Measurements from ENCODE around the gene DPYSL4.

The DPYSL4 gene

DNA sequence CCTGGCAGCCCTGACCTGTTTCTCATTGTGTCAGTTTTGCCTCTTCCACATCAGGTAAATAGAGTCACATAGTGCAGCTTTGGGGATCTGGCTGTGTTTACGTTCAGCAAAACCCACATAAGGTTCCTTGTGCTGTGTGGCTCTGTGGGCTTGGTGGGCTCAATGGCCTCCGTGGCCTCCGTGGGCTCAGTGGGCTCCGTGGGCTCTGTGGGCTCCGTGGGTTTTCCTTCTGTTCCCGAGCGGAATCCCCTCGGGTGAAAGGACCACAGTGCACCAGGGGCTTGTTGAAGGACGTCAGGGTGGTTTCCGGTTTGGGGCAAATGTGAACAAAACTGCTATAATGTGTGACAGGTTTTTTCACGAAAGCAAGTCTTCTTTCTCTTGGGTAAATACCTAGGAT lies 12.5 kb upstream of the DPYSL4 start:
- Histone ChIP-seq H3F3A (ENCODE audit: control insufficient read depth, insufficient read depth) (no peaks in the 10 kb centered on the region), H3K27ac (ENCODE audit: low read depth, low read length) (no peak overlapping the region), H3K36me3 (ENCODE audit: control insufficient read depth, low read length) (no peaks in the 10 kb centered on the region), H4K20me1 (ENCODE audit: control insufficient read depth, insufficient read depth, low read depth, low read length) (no peaks in the 10 kb centered on the region), H3K4me3 (ENCODE audit: low read length) (no peak overlapping the region), H3K9me3 (ENCODE audit: control insufficient read depth, insufficient read depth, low read length) (peaks cover 9% of the 10 kb centered on the region; the same call in 1 of the 2 replicates), H3K27me3 (ENCODE audit: control insufficient read depth, low read length) (no peaks in the 10 kb centered on the region), H3K4me1 (ENCODE audit: control insufficient read depth, low read length) (no peaks in the 10 kb centered on the region), H3K9me2 (replicated peaks; ENCODE audit: control insufficient read depth, low read length) (no peaks in the 10 kb centered on the region), H3K4me2 (ENCODE audit: low read length) (no peak overlapping the region), H3K79me2 (ENCODE audit: control insufficient read depth, low read length) (no peaks in the 10 kb centered on the region)
- TF ChIP-seq EZH2phosphoT487 (IDR thresholded peaks at IDR 0.05; ENCODE audit: borderline replicate concordance, low read length) = no peak
- TF ChIP-seq, protein P1, sequence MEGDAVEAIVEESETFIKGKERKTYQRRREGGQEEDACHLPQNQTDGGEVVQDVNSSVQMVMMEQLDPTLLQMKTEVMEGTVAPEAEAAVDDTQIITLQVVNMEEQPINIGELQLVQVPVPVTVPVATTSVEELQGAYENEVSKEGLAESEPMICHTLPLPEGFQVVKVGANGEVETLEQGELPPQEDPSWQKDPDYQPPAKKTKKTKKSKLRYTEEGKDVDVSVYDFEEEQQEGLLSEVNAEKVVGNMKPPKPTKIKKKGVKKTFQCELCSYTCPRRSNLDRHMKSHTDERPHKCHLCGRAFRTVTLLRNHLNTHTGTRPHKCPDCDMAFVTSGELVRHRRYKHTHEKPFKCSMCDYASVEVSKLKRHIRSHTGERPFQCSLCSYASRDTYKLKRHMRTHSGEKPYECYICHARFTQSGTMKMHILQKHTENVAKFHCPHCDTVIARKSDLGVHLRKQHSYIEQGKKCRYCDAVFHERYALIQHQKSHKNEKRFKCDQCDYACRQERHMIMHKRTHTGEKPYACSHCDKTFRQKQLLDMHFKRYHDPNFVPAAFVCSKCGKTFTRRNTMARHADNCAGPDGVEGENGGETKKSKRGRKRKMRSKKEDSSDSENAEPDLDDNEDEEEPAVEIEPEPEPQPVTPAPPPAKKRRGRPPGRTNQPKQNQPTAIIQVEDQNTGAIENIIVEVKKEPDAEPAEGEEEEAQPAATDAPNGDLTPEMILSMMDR (IDR thresholded peaks at IDR 0.05; ENCODE audit: low read depth, low read length, poor library complexity, severe bottlenecking) = no peak

DNA sequence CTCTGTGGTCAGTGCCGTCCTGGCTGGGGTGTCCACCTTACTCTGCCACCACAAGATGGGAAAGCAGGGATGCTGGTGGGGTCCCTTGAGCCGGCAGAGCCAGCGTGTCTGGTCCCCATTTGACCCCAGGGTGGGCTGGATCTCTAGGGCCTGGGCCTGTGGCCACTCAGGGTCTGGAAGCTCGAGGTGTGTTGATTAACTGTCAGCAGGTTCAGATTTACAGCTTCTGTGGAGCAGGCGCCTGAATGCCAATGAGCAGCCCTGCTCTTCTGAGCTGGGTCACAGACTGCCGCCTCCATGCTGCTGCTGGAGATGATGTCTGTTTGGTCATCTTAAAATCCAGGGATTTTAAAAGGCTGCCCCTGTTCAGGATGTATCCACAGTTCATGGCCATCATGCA lies 11.3 kb upstream of the DPYSL4 start:
- TF ChIP-seq, protein P1 (IDR thresholded peaks at IDR 0.05; ENCODE audit: low read depth, low read length, poor library complexity, severe bottlenecking) = no peak
- TF ChIP-seq EZH2phosphoT487 (IDR thresholded peaks at IDR 0.05; ENCODE audit: borderline replicate concordance, low read length) = no peak
- Histone ChIP-seq H3K36me3 (ENCODE audit: control insufficient read depth, low read length) (no peaks in the 10 kb centered on the region), H3K4me1 (ENCODE audit: control insufficient read depth, low read length) (no peaks in the 10 kb centered on the region), H3K4me3 (ENCODE audit: low read length) (no peak overlapping the region), H4K20me1 (ENCODE audit: control insufficient read depth, insufficient read depth, low read depth, low read length) (no peaks in the 10 kb centered on the region), H3K4me2 (ENCODE audit: low read length) (no peak overlapping the region), H3K9me2 (replicated peaks; ENCODE audit: control insufficient read depth, low read length) (no peaks in the 10 kb centered on the region), H3K27ac (ENCODE audit: low read depth, low read length) (no peak overlapping the region), H3K79me2 (ENCODE audit: control insufficient read depth, low read length) (no peaks in the 10 kb centered on the region), H3K9me3 (ENCODE audit: control insufficient read depth, insufficient read depth, low read length) (peaks cover 9% of the 10 kb centered on the region; the same call in 1 of the 2 replicates), H3F3A (ENCODE audit: control insufficient read depth, insufficient read depth) (no peaks in the 10 kb centered on the region), H3K27me3 (ENCODE audit: control insufficient read depth, low read length) (no peaks in the 10 kb centered on the region)

DNA sequence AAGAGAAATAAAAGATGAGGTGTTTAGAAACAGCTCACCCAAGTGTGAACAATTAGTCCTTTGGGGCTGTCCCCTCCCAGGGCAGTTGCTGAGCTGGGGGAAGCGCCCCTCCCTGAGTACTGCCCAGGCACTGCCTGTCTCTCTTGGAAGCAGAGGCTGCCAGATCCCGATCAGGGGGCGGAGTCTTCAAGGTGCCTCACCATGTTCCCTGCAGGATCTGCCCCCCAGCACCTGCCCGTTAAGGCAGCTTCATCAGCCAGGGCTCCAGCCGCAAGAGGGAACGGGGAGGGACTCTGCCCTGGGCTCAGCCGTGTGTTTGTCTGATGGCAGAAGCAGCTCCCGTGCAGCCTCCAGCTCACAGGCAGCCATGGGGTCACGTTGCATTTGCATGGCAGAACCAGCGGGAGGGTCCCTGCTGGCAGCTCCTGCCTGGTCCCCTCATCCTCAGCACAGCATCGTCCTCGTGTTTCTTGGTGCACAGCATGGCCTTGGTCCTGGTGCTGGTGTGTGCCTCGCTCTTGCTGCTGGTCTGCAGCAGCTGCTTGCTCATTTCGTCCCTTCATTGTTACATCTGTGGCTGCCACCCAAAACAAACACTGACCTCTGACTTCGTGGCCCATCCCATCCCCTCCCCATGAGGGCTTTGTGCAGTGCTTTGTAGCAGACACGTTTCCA lies 10.7 kb upstream of the DPYSL4 start:
- no peaks in the 10 kb centered on the region for H3K4me1 ChIP-seq (ENCODE audit: control insufficient read depth, low read length)
- H3K36me3 ChIP-seq (ENCODE audit: control insufficient read depth, low read length) = no peaks in the 10 kb centered on the region
- no peak for TF ChIP-seq EZH2phosphoT487 (IDR thresholded peaks at IDR 0.05; ENCODE audit: borderline replicate concordance, low read length)
- TF ChIP-seq, protein P1 (IDR thresholded peaks at IDR 0.05; ENCODE audit: low read depth, low read length, poor library complexity, severe bottlenecking) = no peak
- H3K9me3 ChIP-seq (ENCODE audit: control insufficient read depth, insufficient read depth, low read length) = peaks cover 13% of the 10 kb centered on the region; the same call in 1 of the 2 replicates
- no peaks in the 10 kb centered on the region for H3K79me2 ChIP-seq (ENCODE audit: control insufficient read depth, low read length)
- no peaks in the 10 kb centered on the region for H4K20me1 ChIP-seq (ENCODE audit: control insufficient read depth, insufficient read depth, low read depth, low read length)
- H3K27ac ChIP-seq (ENCODE audit: low read depth, low read length) = no peak overlapping the region
- no peaks in the 10 kb centered on the region for H3F3A ChIP-seq (ENCODE audit: control insufficient read depth, insufficient read depth)
- no peaks in the 10 kb centered on the region for H3K9me2 ChIP-seq (replicated peaks; ENCODE audit: control insufficient read depth, low read length)
- H3K4me2 ChIP-seq (ENCODE audit: low read length) = no peak overlapping the region
- no peaks in the 10 kb centered on the region for H3K27me3 ChIP-seq (ENCODE audit: control insufficient read depth, low read length)
- H3K4me3 ChIP-seq (ENCODE audit: low read length) = no peak overlapping the region
